ENCODE data around the gene TBX4. TPM values are rescaled to one million over a fixed set of nuclear protein-coding genes. Genes with fewer than 3 reads are reported as not detected.

Gene TBX4
- total and polyA plus RNA-seq, 2 of the 13 experiments (the other 11 are each of a cell fraction or from before 2014, with no cell fraction given) = 0.11 to 1.1 TPM

DNA sequence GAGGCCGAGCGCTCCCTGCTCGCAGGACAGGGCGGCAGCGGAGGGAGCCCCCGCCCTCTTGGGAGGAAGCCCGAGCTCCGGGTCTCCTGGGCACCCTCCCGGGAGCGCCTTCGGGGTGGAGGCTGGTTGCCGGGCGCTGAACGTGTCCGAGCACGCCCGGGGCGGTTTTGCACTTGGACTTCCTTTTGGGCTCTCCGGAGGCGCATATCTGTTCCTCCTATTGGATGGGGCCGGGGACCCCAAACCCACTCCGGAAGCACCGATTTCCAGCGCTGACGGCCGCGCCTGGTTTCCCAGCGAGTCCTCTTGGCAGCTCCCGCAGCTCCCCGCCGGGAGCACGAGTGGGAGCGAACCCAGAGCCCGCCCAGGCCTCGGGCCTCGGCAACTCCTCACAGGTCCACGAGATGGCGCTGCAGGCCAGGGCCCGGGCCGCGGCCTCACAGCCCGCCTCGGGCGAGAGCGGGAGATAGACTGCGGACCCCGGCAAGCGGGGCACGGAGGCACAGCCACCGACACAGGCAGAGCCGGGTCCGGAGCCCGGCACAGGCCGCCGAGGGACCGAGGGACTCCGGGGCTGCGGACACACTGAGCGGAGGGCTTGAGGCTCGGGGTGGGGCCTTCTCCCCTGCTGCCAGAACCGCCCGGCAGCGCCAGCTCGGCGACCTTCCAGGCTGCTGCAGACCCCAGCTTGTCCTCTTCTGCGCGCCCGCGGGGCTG lies 39.9 kb upstream of the TBX4 start (continued):
- TF ChIP-seq ARID4A (CRISPR knock-in tag; IDR thresholded peaks at IDR 0.05; ENCODE audit: borderline replicate concordance) (peak; percentile 70; the same call in 1 of the 2 replicates), ZMAT3 (CRISPR knock-in tag; conservative IDR thresholded peaks at IDR 0.05) (peak; percentile 69; the same call in 1 of the 2 replicates), HDAC2 (CRISPR knock-in tag; IDR thresholded peaks at IDR 0.05) (peak; percentile 79; the same call in 1 of the 2 replicates), TARDBP (CRISPR knock-in tag; IDR thresholded peaks at IDR 0.05) (no peak; the same call in 1 of the 2 replicates), POLR2A (IDR thresholded peaks at IDR 0.05; ENCODE audit: insufficient read depth in 1 of 2, low read depth in 2 of 2, low read length in 2 of 2) (peak in 1 of 2 experiments; percentile 53; a peak in 3 of 4 replicates), ZGPAT (CRISPR knock-in tag; IDR thresholded peaks at IDR 0.05) (peak; percentile 90), ZNF737 (CRISPR knock-in tag; IDR thresholded peaks at IDR 0.05; ENCODE audit: borderline replicate concordance) (no peak), GMEB2 (CRISPR knock-in tag; IDR thresholded peaks at IDR 0.05; ENCODE audit: low read depth) (no peak), TBP (CRISPR knock-in tag; IDR thresholded peaks at IDR 0.05) (no peak), KLF6 (CRISPR knock-in tag; IDR thresholded peaks at IDR 0.05) (0 out of 2 replicates have a peak, but pooled peaks have one; percentile 68), CREB1 (IDR thresholded peaks at IDR 0.05) (no peak), CREB1 (CRISPR knock-in tag; IDR thresholded peaks at IDR 0.05) (no peak)
- TF ChIP-seq, protein P1, sequence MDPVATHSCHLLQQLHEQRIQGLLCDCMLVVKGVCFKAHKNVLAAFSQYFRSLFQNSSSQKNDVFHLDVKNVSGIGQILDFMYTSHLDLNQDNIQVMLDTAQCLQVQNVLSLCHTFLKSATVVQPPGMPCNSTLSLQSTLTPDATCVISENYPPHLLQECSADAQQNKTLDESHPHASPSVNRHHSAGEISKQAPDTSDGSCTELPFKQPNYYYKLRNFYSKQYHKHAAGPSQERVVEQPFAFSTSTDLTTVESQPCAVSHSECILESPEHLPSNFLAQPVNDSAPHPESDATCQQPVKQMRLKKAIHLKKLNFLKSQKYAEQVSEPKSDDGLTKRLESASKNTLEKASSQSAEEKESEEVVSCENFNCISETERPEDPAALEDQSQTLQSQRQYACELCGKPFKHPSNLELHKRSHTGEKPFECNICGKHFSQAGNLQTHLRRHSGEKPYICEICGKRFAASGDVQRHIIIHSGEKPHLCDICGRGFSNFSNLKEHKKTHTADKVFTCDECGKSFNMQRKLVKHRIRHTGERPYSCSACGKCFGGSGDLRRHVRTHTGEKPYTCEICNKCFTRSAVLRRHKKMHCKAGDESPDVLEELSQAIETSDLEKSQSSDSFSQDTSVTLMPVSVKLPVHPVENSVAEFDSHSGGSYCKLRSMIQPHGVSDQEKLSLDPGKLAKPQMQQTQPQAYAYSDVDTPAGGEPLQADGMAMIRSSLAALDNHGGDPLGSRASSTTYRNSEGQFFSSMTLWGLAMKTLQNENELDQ (CRISPR knock-in tag; IDR thresholded peaks at IDR 0.05; ENCODE audit: borderline replicate concordance) = no peak
- TF ChIP-seq, protein P2, sequence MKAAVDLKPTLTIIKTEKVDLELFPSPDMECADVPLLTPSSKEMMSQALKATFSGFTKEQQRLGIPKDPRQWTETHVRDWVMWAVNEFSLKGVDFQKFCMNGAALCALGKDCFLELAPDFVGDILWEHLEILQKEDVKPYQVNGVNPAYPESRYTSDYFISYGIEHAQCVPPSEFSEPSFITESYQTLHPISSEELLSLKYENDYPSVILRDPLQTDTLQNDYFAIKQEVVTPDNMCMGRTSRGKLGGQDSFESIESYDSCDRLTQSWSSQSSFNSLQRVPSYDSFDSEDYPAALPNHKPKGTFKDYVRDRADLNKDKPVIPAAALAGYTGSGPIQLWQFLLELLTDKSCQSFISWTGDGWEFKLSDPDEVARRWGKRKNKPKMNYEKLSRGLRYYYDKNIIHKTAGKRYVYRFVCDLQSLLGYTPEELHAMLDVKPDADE (CRISPR knock-in tag; IDR thresholded peaks at IDR 0.05) = no peak

All from HepG2 (cell line).